Neural cell (in vitro differentiated cells): Measurements from ENCODE around the gene SDR42E1. TPM values are rescaled to one million over a fixed set of nuclear protein-coding genes. Genes with fewer than 3 reads are reported as not detected.

ENCODE experiments used
- H2AFZ ChIP-seq: fragments of 200-600, 300-800 bp; sonication (generic), shearing (Covaris generic); 2 replicates; pipeline ENCODE4 v1.6.0; 2014; ENCODE audit warnings: low read depth, mild to moderate bottlenecking, antibody characterized with exemption, low read length, moderate library complexity
- H3F3A ChIP-seq: fragments of 200-600 bp; shearing (Covaris generic); 2 replicates; pipeline ENCODE4 v1.6.1; 2016; ENCODE audit warnings: mild to moderate bottlenecking, moderate library complexity, mixed read lengths, antibody characterized with exemption, low read length; ENCODE audit not compliant: insufficient read depth, poor library complexity, severe bottlenecking
- H3K27ac ChIP-seq: fragments of 200-600, 300-800 bp; sonication (generic), shearing (Covaris generic); 2 replicates; pipeline ENCODE4 v1.5.1; 2014; ENCODE audit warnings: mild to moderate bottlenecking, low read length, moderate library complexity
- H3K27me3 ChIP-seq: fragments of 300-800, 200-600 bp; sonication (generic), shearing (Covaris generic); 2 replicates; pipeline ENCODE4 v1.6.0; 2014; ENCODE audit warnings: mild to moderate bottlenecking, low read depth, low read length, moderate library complexity; ENCODE audit not compliant: insufficient read depth
- H3K36me3 ChIP-seq: fragments of 300-800, 200-600 bp; sonication (generic), shearing (Covaris generic); 2 replicates; pipeline ENCODE4 v1.5.1; 2014; ENCODE audit warnings: mild to moderate bottlenecking, antibody characterized with exemption, low read length, moderate library complexity; ENCODE audit not compliant: insufficient read depth
- H3K4me2 ChIP-seq: fragments of 300-800, 200-600 bp; sonication (generic), shearing (Covaris generic); 2 replicates; pipeline ENCODE4 v1.6.0; 2014; ENCODE audit warnings: mild to moderate bottlenecking, low read length
- H3K4me3 ChIP-seq: fragments of 300-800, 200-600 bp; sonication (generic), shearing (Covaris generic); 2 replicates; pipeline ENCODE4 v1.5.1; 2014; ENCODE audit warnings: mild to moderate bottlenecking, low read length, moderate library complexity
- H3K79me2 ChIP-seq: fragments of 200-600 bp; shearing (Covaris generic); replicated peaks from 2 replicates; pipeline ENCODE4 v1.6.0; 2014; ENCODE audit warnings: mild to moderate bottlenecking, low read length, moderate library complexity; ENCODE audit not compliant: insufficient read depth
- H3K9ac ChIP-seq: fragments of 300-800, 200-600 bp; sonication (generic), shearing (Covaris generic); 2 replicates; pipeline ENCODE4 v1.6.1; 2016; ENCODE audit warnings: mild to moderate bottlenecking, low read length, mixed read lengths
- H3K9me2 ChIP-seq: fragments of 200-600 bp; shearing (Covaris generic); 2 replicates; pipeline ENCODE4 v1.6.1; 2016; ENCODE audit warnings: mild to moderate bottlenecking, low read length, mixed read lengths; ENCODE audit not compliant: insufficient read depth
- H3K9me3 ChIP-seq: fragments of 200-600, 300-800 bp; sonication (generic), shearing (Covaris generic); 2 replicates; pipeline ENCODE4 v1.6.1; 2016; ENCODE audit warnings: mild to moderate bottlenecking, mixed run types, low read length, moderate library complexity, mixed read lengths
- H4K20me1 ChIP-seq: fragments of 200-600 bp; shearing (Covaris generic); 2 replicates; pipeline ENCODE4 v1.6.1; 2016; ENCODE audit warnings: mild to moderate bottlenecking, mixed run types; ENCODE audit not compliant: insufficient read depth
- CTCF ChIP-seq: fragments of 450-650 bp; IDR thresholded peaks from 2 replicates; pipeline ENCODE4 v1.5.1; 2014; ENCODE audit warnings: antibody characterized with exemption, mild to moderate bottlenecking, moderate library complexity; ENCODE audit not compliant: poor library complexity, severe bottlenecking
- EP300 ChIP-seq: fragments of 450-650 bp; conservative IDR thresholded peaks from 2 replicates; pipeline ENCODE4 v1.6.1; 2014; ENCODE audit warnings: antibody characterized with exemption, mild to moderate bottlenecking, moderate library complexity; ENCODE audit not compliant: poor library complexity, severe bottlenecking
- EZH2 ChIP-seq: fragments of 200-600, 300-800 bp; shearing (Covaris generic), sonication (generic); IDR thresholded peaks from 2 replicates; pipeline ENCODE4 v1.6.1; 2014; ENCODE audit warnings: antibody characterized with exemption, low read length, borderline replicate concordance, mild to moderate bottlenecking; ENCODE audit not compliant: insufficient read depth, poor library complexity, severe bottlenecking
- MXI1 ChIP-seq: fragments of 450-650 bp; conservative IDR thresholded peaks from 2 replicates; pipeline ENCODE4 v1.6.1; 2014; ENCODE audit warnings: antibody characterized with exemption, mild to moderate bottlenecking; ENCODE audit not compliant: poor library complexity, severe bottlenecking
- POLR2AphosphoS5 ChIP-seq: IDR thresholded peaks from 2 replicates; pipeline ENCODE4 v1.6.1; 2012
- RAD21 ChIP-seq: fragments of 450-650 bp; conservative IDR thresholded peaks from 2 replicates; pipeline ENCODE4 v1.6.1; 2014; ENCODE audit warnings: antibody characterized with exemption, mild to moderate bottlenecking, moderate library complexity
- REST ChIP-seq: IDR thresholded peaks from 2 replicates; pipeline ENCODE4 v1.6.1; 2012; ENCODE audit warnings: borderline replicate concordance
- SMC3 ChIP-seq: fragments of 450-650 bp; conservative IDR thresholded peaks from 2 replicates; pipeline ENCODE4 v1.6.1; 2014; ENCODE audit warnings: antibody characterized with exemption, mild to moderate bottlenecking, moderate library complexity; ENCODE audit not compliant: poor library complexity
- TAF1 ChIP-seq: IDR thresholded peaks from 2 replicates; pipeline ENCODE4 v1.6.1; 2012; ENCODE audit warnings: low read depth
- polyA plus RNA-seq: library from polyadenylated mRNA; depleted of rRNA; stranded (reverse); fragments of >200 nt; gene quantifications from 2 replicates; pipeline ENCODE4 v1.2.3, GENCODE V29; 2014

SDR42E1 gene
- polyA plus RNA-seq, 1 donor from 2014 or later, result 0.02 TPM

- Histone ChIP-seq H3K27ac (no peak overlapping the region), H3K36me3 (no peaks in the 10 kb centered on the region), H3K9me2 (no peaks in the 10 kb centered on the region), H3K9ac (no peak overlapping the region), H2AFZ (no peak overlapping the region), H3K4me2 (no peak overlapping the region), H4K20me1 (no peaks in the 10 kb centered on the region), H3F3A (no peaks in the 10 kb centered on the region), H3K27me3 (no peaks in the 10 kb centered on the region), H3K4me3 (no peak overlapping the region), H3K79me2 (no peaks in the 10 kb centered on the region), H3K9me3 (no peaks in the 10 kb centered on the region)
- no peak for TF ChIP-seq CTCF
- TF ChIP-seq POLR2AphosphoS5, result no peak
- no peak for TF ChIP-seq SMC3
- TF ChIP-seq RAD21, result no peak
- no peak for TF ChIP-seq MXI1
- TF ChIP-seq TAF1, result no peak
- no peak for TF ChIP-seq REST
- TF ChIP-seq EZH2, result no peak
- TF ChIP-seq EP300, result no peak
These were observed 34.2 kb upstream of the SDR42E1 start for GRCh38 chr16:82045465-82045864.

- Histone ChIP-seq H3K27me3 (no peaks in the 10 kb centered on the region), H3K9me3 (no peaks in the 10 kb centered on the region), H2AFZ (no peak overlapping the region), H3F3A (no peaks in the 10 kb centered on the region), H4K20me1 (no peaks in the 10 kb centered on the region), H3K9ac (no peak overlapping the region), H3K4me2 (no peak overlapping the region), H3K36me3 (no peaks in the 10 kb centered on the region), H3K9me2 (no peaks in the 10 kb centered on the region), H3K79me2 (no peaks in the 10 kb centered on the region), H3K27ac (no peak overlapping the region), H3K4me3 (no peak overlapping the region)
- no peak for TF ChIP-seq POLR2AphosphoS5
- no peak for TF ChIP-seq EZH2
- TF ChIP-seq TAF1, result no peak
- no peak for TF ChIP-seq CTCF
- TF ChIP-seq RAD21, result no peak
- TF ChIP-seq EP300, result no peak
- TF ChIP-seq SMC3, result no peak
- TF ChIP-seq MXI1, result no peak
These were observed 33.3 kb upstream of the SDR42E1 start for GRCh38 chr16:82044585-82044911.
